Glomerular visceral epithelial cell (primary cell): ENCODE data around the gene SMAD9.

Source experiments
- DNase-seq: peaks from one replicate; pipeline ENCODE4 v3.0.0-alpha.2; 2016; ENCODE audit errors: extremely low spot score

Gene SMAD9

DNA sequence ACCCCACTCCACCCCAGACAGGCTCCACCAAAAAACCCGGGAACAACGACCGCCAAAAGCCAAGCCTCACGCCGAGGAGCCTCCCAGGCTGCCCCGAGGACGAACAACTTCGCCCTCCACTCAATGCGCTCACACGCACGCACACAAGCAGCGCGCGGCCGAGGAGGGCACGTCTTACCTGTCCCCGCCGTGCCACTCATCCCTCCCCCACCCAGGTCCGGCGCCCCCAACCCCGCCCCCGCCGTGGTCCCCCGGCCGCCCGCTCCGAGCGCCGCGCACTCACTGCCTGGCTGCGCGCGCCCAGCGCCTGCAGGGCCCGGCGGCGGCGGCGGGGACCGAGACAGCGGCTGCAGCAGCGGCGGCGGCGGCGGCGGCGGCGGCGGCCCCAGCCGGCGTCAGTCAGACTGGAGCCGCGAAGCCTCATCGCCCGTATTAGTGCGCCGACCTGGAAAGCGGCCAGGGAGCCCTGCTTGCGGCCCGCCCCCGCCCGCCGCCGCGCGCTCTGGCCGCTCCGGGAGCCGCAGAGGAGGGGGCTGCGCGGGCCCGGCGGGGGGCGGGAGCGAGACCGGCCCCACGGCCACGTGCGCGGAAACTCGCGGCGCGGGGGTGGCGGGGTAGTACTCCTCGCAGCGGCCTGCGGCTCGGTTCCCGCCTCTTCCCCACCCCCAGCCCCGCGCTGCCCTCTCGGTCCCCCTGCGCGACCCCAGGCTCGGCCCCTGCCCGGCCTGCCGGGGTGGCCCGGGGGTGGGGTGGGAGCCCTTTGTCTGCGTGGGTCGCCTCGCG is at the start of gene SMAD9:
TSS of gene SMAD9 (minus strand) at position 406 of the 783 bp plus-strand sequence. CDS start 40,549 bp downstream, outside the sequence.
- DNase-seq = peak; percentile 62

DNA sequence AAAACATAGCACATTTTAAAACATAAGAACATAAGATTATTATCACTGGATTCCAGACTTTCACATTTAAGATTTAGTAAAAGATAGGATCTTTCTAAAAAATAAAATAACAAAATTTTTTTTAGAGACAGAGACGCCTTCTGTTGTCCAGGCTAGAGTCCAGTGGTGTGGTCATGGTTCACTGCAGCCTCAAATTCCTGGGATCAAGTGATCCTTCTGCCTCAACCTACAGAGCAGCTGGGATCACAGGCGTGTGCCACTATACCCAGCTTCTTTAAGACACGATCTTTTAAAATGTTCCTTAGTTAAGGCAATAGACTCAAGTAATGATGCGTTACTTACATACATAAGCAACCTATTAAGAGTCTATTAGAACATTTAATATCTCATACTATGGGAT is 46.4 kb upstream of the SMAD9 start:
- peak; percentile 23 for DNase-seq

DNA sequence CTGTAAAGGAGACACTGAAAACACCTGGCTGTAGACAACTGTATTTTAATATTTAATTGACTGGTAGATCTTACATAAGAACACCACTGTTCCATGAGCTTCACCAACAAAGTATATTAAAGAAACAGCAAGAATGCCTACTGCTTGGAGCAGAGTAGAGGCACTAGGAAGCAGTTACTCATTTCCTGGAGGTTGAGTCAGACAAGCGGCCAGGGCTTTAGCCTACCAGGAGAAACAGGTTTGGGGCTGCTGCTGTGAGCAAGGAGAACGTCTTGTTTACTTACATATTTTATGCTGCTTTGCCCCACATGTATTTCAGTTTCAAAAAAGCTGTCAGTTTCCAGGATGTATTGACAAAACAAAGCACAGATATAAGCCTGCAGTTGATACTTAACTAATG is 45.7 kb upstream of the SMAD9 start:
- peak; percentile 50 for DNase-seq

DNA sequence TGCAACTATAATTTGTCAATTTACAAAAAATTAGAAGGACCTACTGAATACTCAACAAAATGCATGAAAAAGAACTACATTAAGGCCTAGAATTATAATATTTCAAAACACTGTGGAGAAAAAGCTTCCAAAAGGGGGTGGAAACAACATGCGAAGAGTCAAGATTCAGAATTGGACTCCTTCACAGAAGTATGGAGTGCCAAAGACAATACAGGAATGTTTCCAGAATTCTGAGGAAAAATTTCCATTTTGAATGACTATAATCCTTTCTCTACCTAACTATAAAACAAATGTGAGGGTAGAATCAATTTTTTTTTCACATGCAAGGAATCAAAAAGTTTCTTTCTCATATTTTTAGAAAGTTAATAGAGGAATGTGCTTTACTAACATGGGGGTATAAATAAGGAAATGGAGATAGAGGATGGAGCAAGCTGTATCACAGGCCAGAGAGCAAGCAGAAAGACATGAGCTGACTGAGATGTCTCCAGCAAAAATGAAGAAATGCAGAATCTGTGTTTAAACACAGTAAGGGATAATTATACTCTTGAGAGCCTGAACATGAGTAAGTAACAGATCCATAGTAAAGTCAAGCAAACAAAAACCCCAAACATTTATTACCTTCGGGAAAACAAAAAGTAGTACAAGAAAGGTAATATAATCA is 39.5 kb upstream of the SMAD9 start:
- no peak for DNase-seq

DNA sequence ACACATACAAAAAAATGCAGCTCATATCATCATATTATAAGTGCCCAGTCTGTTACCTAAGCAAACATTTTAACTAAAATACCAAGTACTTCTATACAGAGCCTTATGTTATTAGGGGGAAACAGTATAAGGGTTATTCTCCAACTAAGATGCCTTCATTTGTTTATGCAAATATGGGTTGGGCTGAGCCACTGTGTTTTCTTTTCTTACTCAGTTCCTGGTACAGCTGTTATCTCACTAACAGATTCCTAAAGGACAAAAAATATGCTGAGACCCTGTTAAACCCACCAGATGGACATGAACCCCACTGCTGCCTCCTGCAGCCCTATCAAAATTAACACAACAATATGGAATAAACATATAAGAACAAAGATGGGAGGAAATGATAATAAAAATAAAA is 34.5 kb upstream of the SMAD9 start:
- DNase-seq = no peak

DNA sequence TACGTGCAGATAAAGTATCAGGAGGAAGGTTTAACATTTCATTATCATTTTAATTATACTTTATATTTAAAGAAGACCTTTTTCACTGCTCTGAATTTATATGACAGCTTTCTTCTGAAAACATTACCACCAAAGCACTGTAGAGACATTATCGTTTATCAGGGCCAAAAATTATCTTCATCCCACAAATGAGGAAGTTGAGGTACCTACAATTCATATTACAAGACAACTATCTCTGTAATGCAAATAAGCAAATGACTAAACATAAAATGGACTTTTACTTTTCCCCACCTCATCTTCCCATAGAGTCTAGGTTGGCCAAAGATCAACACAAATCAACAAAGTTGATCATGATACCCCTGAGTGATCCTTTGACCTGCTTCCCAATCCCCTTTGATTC is 30.9 kb upstream of the SMAD9 start:
- no peak for DNase-seq

DNA sequence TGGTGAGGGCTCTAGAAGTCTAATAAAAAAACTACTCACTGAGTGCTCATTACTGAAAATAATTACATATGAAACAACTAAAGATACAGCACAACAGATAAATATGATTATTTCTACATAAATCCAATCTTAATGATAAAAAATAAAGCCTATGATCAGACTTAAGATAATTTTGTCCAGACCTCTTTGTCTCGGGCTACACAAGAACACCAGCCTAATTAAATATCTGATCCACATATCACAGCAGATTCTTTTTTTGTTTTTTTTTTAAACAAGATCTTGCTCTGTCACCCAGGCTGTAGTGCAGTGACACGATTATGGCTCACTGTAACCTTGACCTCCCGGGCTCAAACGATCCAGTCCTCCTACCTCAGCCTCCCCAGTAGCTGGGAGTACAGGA is 30.3 kb upstream of the SMAD9 start:
- no peak for DNase-seq

DNA sequence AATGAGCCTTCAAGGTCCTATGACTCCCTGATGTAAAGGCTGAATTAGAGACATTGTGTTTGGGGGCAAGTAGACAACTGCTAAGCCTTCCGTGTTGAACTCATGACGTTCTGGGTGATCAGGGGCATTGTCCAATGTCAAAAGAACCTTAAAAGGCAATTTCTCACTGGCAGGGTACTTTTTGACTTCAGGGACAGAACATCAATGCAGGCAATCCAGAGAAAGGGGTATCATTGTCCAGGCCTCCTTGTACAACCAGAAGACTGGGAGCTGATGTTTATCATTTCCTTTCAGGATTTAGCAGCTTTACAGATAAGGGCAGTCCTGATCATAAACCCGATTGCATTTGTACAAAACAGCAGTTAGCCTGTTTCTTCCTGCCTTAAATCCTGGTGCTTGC is 25.0 kb upstream of the SMAD9 start:
- no peak for DNase-seq

DNA sequence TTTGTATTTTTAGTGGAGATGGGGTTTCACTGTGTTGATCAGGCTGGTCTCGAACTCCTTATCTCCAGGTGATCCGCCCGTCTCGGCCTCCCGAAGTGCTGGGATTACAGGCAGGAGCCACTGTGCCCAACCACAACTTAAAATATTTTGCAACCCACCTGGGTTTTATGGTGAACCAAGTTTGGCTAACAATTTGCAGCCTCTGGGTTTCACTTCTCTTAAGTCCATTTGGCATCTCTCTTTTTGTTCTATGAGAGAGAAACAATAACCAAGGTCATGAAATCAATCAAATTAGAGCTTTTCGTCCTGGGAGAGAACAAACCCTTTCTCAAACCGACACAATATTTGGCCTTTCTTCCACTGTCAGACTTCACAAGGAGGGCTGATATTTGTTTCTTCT is 5.6 kb upstream of the SMAD9 start:
- DNase-seq = no peak

DNA sequence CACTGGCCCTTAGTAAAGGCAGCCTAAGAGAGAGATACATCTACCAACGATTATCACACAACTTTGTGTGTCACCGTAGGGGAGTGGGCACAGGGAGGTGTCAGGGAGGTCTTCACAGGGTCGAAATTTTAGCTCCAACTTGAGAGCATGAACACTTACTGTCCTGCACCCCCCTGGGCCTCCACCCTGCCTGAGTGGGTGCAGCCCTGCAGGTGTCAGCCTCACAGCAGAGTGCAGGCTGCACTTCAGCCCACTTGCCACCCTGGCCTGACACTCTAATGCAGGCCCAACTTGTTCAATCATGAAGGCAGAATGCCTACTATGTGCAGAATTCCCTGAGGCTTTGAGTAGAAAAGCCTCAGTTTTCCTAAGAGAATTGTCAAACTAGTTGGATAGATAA is 4.0 kb upstream of the SMAD9 start:
- DNase-seq = no peak

DNA sequence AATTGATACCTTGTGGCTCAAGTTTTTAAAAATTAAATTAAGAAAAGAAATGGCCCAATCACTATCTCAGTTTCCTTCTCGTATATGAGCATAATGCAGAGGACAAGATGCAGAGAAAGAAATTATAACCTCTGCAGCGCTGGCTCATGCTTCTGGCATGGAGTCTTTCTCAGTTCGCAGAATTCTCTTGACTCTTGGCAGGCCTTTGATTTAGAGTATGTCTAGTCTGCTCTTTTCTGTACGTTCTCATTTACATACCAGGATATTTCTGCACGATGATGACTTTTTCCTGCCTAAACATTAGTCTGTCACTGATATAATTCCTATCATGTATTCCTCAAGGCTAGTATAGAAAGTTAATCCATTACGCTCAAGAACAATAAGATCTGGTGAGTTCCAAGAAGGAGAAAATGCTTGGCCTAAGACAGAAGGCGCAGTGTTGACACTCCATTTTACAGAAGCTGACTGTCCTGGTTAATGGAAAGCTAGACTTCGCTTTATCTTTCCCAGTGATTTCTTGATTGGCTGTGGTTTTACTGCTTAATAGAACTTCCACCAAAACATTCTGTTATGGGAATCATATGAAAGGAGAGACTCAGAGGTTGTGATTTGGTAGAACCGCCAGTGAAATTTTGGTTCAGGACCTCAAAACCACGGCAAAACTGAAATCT is 1.7 kb upstream of the SMAD9 start:
- DNase-seq = no peak

DNA sequence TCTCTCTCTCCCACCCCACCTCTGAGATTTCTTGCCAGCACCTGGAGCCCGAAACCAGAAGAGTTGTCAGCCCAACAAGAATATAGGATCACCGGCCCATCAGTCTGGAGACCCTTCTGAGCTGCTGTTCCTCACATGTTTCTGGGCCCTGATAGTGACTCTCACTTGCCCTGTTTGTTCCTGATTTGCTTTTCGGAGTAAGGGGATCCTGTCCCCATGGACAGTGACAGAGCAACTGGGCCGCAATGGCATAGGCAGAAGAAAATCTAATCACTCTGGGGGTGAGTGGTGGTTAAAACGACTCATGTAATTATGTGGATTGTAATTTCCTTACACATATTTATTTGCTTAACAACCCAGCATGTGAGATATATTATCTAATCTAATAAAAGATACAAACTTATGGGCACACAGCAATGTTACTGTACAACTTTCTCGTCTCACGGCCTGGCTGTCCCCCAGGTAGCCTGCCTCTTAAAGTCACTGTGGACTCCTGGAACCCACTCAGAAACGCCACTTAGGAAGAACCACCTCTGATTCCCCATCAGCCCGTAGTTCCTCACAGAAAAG is 663 bp upstream of the SMAD9 start:
- no peak for DNase-seq

DNA sequence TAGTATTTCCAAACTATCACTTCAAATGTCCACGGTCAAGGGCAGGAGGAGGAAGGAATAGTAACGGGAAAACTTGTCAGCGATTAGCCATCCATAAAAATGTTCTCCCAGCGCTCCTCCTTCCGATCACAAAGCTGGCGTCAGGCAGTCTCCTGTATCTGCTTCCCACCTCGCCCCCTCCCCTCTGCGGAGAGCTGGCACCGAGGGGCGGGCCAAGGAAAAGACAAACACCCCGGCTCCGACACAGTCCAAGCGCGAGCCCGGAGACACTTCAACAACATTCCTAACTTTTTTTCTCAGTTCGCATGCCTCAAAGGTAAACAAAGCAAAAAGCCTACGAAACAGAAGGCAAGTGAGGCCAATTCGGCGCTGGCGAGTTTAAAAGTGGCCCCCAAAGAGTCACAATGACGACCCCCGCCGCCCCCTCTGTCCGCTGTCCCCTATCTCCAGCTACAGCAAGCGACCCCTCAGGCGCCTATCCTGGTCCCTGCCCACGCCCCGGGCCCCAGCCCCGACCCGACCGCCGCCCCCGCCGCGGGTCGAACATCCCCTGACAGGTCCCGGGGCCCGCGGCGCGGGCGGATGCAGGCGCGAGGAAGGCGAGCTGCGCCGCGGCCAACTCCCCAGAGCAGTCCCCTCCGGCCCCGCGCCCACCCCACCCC is 736 bp downstream of the SMAD9 start:
- peak; percentile 30 for DNase-seq

DNA sequence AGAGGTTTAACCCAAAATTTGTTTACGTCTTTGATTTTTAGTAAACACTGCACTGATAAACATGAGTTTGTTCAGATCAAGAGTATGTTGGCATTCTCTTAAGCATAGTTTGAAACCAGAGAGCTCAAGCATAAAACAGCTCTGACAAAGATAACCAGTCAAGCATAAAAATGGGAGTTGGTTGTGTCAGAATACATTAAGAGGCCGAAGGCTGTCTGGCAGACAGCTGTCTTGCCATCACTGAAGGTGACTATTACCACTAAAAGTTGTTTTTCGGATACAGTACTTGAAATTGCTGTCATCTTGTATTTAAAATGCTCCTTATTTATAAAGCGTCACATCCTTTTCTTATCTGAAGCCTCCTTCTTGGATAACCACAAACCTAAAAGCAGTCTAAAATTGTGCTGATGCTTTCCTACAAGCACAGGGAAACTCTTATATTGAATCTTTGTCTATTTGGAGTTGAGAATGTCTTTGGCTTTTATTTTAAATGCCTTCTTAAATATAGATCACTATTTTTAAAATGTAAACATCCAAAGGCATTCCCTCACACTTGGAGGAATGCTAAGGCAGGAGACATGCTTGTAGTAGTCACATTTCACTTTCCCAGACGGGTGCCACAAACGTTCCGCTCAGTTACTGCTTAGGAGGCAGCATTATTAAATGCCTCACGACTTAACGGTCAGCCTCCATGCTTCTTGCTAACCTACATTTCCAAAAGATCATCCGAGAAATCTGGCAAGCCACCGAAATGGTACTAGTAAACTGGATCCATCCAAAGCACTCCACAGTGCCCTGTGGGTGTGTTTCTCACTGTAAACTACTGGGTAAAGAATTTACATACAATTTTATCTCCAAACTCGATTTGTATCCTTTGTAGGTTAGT is 1.5 kb downstream of the SMAD9 start:
- DNase-seq = peak; percentile 48

DNA sequence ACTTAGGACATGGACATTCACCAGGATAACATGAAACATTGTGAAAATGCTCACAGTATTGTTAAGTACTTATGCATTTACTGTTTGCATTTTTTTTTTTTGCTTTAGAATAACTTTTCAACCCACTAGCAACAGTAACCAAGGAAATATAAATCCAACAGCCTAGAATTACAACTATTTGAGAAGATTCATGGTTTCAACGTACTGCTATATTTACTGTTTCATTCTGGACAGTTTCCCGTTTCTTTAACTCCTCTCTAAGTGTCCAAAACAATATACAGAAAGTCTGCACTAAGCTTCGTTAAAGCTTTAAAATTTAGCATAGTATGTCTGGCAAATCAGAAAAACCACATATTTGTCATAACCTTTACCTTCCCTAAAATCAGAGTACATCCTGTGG is 2.7 kb downstream of the SMAD9 start:
- DNase-seq = no peak

DNA sequence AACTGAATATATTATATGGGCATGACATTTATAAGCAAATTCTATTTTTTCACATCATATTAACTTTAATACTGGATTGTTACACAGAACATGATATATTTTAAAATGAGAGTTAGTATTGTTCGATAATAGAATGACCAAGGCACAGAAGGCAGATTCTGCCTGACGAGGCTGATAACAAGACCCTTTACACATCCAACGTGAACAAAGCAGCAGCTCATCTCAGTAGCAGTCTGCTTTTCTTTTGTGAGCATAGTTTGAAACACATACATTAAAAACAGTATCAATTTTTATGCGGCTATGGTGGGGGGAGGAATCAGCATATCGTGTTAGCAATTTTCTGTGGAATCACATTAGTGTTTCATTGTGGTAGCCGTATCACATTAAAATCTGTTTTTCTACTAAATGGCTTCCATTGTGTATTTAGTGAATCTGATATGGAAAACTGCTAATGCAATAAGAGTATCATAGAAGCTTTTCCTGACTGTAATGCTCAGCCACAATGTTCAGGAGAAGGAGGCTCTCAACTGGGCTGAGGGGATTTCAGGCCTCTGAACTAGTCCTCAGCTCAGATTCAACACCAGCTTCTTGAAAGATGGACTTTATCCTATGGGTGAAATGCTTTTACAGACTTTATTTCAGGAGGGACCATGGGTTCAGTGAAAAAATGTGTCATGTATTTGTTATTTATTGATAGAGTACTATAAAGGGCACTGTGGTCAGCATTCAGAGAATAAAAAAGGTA is 4.0 kb downstream of the SMAD9 start:
- DNase-seq = no peak

DNA sequence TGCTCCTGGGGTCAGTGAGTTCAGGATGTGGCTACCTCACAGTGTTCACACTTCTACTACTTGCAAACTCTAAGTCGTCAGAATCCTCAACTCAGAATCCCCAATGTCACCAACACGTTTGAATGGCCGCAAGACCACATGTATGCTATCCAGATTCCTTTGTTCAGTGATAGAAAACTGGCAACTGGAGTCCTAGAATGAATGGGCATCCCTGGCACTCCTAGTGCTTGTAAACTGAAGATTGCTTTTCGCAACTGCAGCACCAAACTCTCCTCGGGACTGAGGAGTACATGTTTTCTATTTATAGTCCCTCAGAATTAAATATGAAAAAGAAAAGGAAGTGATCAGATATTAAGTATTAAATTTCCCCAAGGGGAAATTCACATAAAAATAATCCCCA is 4.9 kb downstream of the SMAD9 start:
- no peak for DNase-seq

DNA sequence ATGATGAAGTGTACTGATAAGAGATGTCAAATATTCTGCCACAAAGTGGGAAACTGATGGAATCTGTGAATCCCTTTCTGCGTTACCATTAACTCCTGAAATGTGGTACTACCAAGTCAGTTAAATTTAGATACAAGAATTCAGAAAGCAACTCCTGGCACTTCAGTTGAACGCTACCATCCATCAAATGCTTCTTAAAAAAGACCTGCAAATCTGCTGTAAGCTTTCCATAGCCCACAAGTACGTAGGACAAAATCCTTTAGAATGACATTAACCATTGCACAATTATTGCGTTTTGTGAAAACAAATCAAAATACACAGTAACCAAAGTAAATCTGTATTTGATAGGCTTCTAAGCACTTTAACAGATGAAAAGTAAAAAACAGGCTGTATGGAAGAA is 5.4 kb downstream of the SMAD9 start:
- no peak for DNase-seq

DNA sequence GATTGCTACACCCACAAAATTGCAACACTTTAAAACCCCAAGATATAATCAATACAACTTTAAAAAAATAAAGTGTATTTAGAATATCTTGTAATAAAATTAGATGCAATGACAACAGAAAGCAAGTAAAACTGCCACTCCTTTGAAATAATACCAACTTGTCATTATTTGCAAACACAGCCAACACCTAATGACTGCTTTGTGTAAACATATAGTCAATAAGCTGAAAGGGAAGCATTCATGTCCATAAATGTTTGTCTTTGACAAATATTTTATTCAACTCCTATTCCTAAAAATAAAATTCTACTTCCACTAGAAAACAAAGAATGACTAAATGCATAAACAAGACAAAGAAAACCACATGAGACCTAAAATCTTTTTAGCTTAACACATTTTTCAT is 6.6 kb downstream of the SMAD9 start:
- no peak for DNase-seq

DNA sequence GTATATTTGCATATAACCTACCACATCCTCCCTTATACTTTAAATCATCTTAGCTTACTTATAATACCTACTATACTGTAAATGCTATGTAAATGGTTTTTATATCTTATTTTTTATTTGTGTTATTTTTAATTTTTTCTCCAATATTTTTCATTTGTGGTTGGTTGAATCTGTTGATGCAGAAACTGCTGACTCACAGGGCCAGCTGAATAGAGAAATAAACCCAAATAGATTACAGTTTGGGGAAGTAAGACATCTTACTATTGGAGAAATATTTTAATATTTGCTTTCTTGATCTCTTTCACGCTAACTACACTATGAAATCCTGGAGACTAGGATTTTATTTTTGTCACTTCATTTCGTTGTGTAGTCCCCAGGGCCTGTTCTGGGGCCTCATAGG is 7.1 kb downstream of the SMAD9 start:
- no peak for DNase-seq
